ENCODE data around the gene DCTN5. TPM values are rescaled to one million over a fixed set of nuclear protein-coding genes. Genes with fewer than 3 reads are reported as not detected.

DCTN5 gene
- total and polyA plus RNA-seq, 2 of the 13 experiments (the other 11 are each of a cell fraction or from before 2014, with no cell fraction given): 105 to 207 TPM

- TF ChIP-seq GZF1 (CRISPR knock-in tag; IDR thresholded peaks at IDR 0.05) (no peak), ZNF678 (CRISPR knock-in tag; IDR thresholded peaks at IDR 0.05) (no peak), ZNF232 (CRISPR knock-in tag; IDR thresholded peaks at IDR 0.05; ENCODE audit: borderline replicate concordance) (0 out of 2 replicates have a peak, but pooled peaks have one; percentile 39), NONO (IDR thresholded peaks at IDR 0.05) (no peak), NONO (CRISPR knock-in tag; conservative IDR thresholded peaks at IDR 0.05) (0 out of 2 replicates have a peak, but pooled peaks have one; percentile 30), ATF3 (CRISPR knock-in tag; IDR thresholded peaks at IDR 0.05) (no peak), ZNF772 (CRISPR knock-in tag; IDR thresholded peaks at IDR 0.05) (peak; percentile 32; the same call in 1 of the 2 replicates), MNT (IDR thresholded peaks at IDR 0.05) (no peak), SIN3A (IDR thresholded peaks at IDR 0.05; ENCODE audit: borderline replicate concordance, low read depth, low read length) (peak; percentile 47; the same call in 1 of the 2 replicates), PITX1 (CRISPR knock-in tag; IDR thresholded peaks at IDR 0.05) (0 out of 2 replicates have a peak, but pooled peaks have one; percentile 22), ZNF292 (CRISPR knock-in tag; IDR thresholded peaks at IDR 0.05; ENCODE audit: borderline replicate concordance, low read depth) (peak; percentile 60; the same call in 1 of the 2 replicates), ZNF800 (CRISPR knock-in tag; IDR thresholded peaks at IDR 0.05) (no peak), NR2F6 (IDR thresholded peaks at IDR 0.05) (no peak), NR2F6 (CRISPR knock-in tag; IDR thresholded peaks at IDR 0.05) (0 out of 2 replicates have a peak, but pooled peaks have one; percentile 28), EP300 (IDR thresholded peaks at IDR 0.05; ENCODE audit: low read depth in 2 of 2, low read length in 2 of 2) (no peak), EP300 (CRISPR knock-in tag; IDR thresholded peaks at IDR 0.05; ENCODE audit: borderline replicate concordance) (peak; percentile 10; the same call in 1 of the 2 replicates), NFE2L2 (IDR thresholded peaks at IDR 0.05; ENCODE audit: low read length) (peak; percentile 90), MIXL1 (CRISPR knock-in tag; IDR thresholded peaks at IDR 0.05) (0 out of 2 replicates have a peak, but pooled peaks have one; percentile 12), SMC3 (IDR thresholded peaks at IDR 0.05; ENCODE audit: low read length) (peak; percentile 32; the same call in 1 of the 2 replicates), SMYD3 (CRISPR knock-in tag; IDR thresholded peaks at IDR 0.05) (0 out of 2 replicates have a peak, but pooled peaks have one; percentile 21), TEAD2 (CRISPR knock-in tag; IDR thresholded peaks at IDR 0.05) (0 out of 2 replicates have a peak, but pooled peaks have one; percentile 34), ZNF572 (CRISPR knock-in tag; IDR thresholded peaks at IDR 0.05) (peak; percentile 88; the same call in 1 of the 2 replicates), MEIS2 (CRISPR knock-in tag; IDR thresholded peaks at IDR 0.05) (peak; percentile 73; the same call in 1 of the 2 replicates), IRX3 (CRISPR knock-in tag; IDR thresholded peaks at IDR 0.05; ENCODE audit: borderline replicate concordance, low read depth) (no peak), ZNF782 (CRISPR knock-in tag; IDR thresholded peaks at IDR 0.05; ENCODE audit: borderline replicate concordance) (no peak), ZNF354B (CRISPR knock-in tag; IDR thresholded peaks at IDR 0.05) (no peak)
- TF ChIP-seq, protein P1, sequence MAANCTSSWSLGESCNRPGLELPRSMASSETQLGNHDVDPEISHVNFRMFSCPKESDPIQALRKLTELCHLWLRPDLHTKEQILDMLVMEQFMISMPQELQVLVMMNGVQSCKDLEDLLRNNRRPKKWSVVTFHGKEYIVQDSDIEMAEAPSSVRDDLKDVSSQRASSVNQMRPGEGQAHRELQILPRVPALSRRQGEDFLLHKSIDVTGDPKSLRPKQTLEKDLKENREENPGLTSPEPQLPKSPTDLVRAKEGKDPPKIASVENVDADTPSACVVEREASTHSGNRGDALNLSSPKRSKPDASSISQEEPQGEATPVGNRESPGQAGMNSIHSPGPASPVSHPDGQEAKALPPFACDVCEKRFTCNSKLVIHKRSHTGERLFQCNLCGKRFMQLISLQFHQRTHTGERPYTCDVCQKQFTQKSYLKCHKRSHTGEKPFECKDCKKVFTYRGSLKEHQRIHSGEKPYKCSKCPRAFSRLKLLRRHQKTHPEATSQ (CRISPR knock-in tag; IDR thresholded peaks at IDR 0.05; ENCODE audit: borderline replicate concordance): peak; percentile 38; the same call in 1 of the 2 replicates
Observed at GRCh38 chr16:23597003-23597756, 44.1 kb upstream of the DCTN5 start (continued).
